ENCODE results near the gene RBM26.

Gene RBM26

GRCh38 chr13:79423801-79424642 lies 18.0 kb upstream of the RBM26 start:
- DNase-seq, result peak in 1 of 2 donors; percentile 82

- no peak for DNase-seq
These were observed 17.3 kb upstream of the RBM26 start for GRCh38 chr13:79423340-79423739.

GRCh38 chr13:79419365-79419764 lies 13.3 kb upstream of the RBM26 start:
- no peak for DNase-seq

- no peak for DNase-seq
These were observed 11.7 kb upstream of the RBM26 start for GRCh38 chr13:79417741-79418140.

- no peak for DNase-seq
These were observed 7.5 kb upstream of the RBM26 start for GRCh38 chr13:79413521-79413920.

- DNase-seq, result no peak
These were observed 3.8 kb upstream of the RBM26 start for GRCh38 chr13:79409828-79410227.

- DNase-seq, result no peak
These were observed 1.4 kb upstream of the RBM26 start for GRCh38 chr13:79407349-79407979.

GRCh38 chr13:79406597-79406908 lies 498 bp upstream of the RBM26 start:
- DNase-seq, result no peak

- peak in 1 of 2 donors; percentile 56 for DNase-seq
These were observed 589 bp downstream of the RBM26 start for GRCh38 chr13:79405501-79405830.

GRCh38 chr13:79404985-79405384 lies 1.1 kb downstream of the RBM26 start:
- no peak for DNase-seq

GRCh38 chr13:79404361-79404760 lies 1.7 kb downstream of the RBM26 start:
- no peak for DNase-seq

- DNase-seq, result no peak
These were observed 2.9 kb downstream of the RBM26 start for GRCh38 chr13:79403113-79403512.

- DNase-seq, result no peak
These were observed 3.4 kb downstream of the RBM26 start for GRCh38 chr13:79402679-79403078.

- no peak for DNase-seq
These were observed 3.9 kb downstream of the RBM26 start for GRCh38 chr13:79402074-79402635.

- DNase-seq, result no peak
These were observed 4.6 kb downstream of the RBM26 start for GRCh38 chr13:79401259-79402070.

GRCh38 chr13:79398915-79399314 lies 7.1 kb downstream of the RBM26 start:
- DNase-seq, result no peak

GRCh38 chr13:79398127-79398526 lies 7.9 kb downstream of the RBM26 start:
- no peak for DNase-seq

GRCh38 chr13:79395881-79396280 lies 10.2 kb downstream of the RBM26 start:
- no peak for DNase-seq

- no peak for DNase-seq
These were observed 12.3 kb downstream of the RBM26 start for GRCh38 chr13:79393564-79394249.

GRCh38 chr13:79392882-79393563 lies 13.0 kb downstream of the RBM26 start:
- no peak for DNase-seq

- no peak for DNase-seq
These were observed 17.0 kb downstream of the RBM26 start for GRCh38 chr13:79389026-79389425.

GRCh38 chr13:79387853-79388252 lies 18.2 kb downstream of the RBM26 start:
- no peak for DNase-seq

All from hippocampal formation (tissue), 2 donors.